Smooth muscle cell (in vitro differentiated cells): ENCODE results near the gene MAML2. TPM values are rescaled to one million over a fixed set of nuclear protein-coding genes. Genes with fewer than 3 reads are reported as not detected.

Source experiments
- DNase-seq: peaks from one replicate; lab custom pipeline; 2025; ENCODE audit not compliant: unreplicated experiment; lab: John Stamatoyannopoulos, UW
- H2AFZ ChIP-seq: fragments of 200-600 bp; sonication (generic); 2 replicates; pipeline ENCODE4 v1.6.0; 2016; ENCODE audit warnings: antibody characterized with exemption, low read depth, mild to moderate bottlenecking
- H3F3A ChIP-seq: fragments of 200-600 bp; sonication (generic); 2 replicates; pipeline ENCODE4 v1.6.0; 2017; ENCODE audit warnings: antibody characterized with exemption, low read depth
- H3K27ac ChIP-seq: fragments of 200-600 bp; sonication (generic); 2 replicates; pipeline ENCODE4 v1.5.1; 2016; ENCODE audit warnings: low read depth, mild to moderate bottlenecking
- H3K27me3 ChIP-seq: fragments of 200-600 bp; sonication (generic); 2 replicates; pipeline ENCODE4 v1.6.1; 2016; ENCODE audit warnings: low read depth, mild to moderate bottlenecking
- H3K36me3 ChIP-seq: fragments of 200-600 bp; sonication (generic); 2 replicates; pipeline ENCODE4 v1.5.1; 2016; ENCODE audit warnings: low read depth
- H3K4me1 ChIP-seq: fragments of 200-600 bp; sonication (generic); 2 replicates; pipeline ENCODE4 v1.5.1; 2016; ENCODE audit warnings: low read depth
- H3K4me2 ChIP-seq: fragments of 200-600 bp; sonication (generic); 2 replicates; pipeline ENCODE4 v1.6.0; 2016; ENCODE audit warnings: mild to moderate bottlenecking
- H3K4me3 ChIP-seq: fragments of 200-600 bp; sonication (generic); 2 replicates; pipeline ENCODE4 v1.5.1; 2016; ENCODE audit warnings: mild to moderate bottlenecking
- H3K79me2 ChIP-seq: fragments of 200-600 bp; sonication (generic); 2 replicates; pipeline ENCODE4 v1.6.0; 2016; ENCODE audit warnings: low read depth, mild to moderate bottlenecking
- H3K9ac ChIP-seq: fragments of 200-600 bp; sonication (generic); 2 replicates; pipeline ENCODE4 v1.6.0; 2016; ENCODE audit warnings: low read depth
- H3K9me3 ChIP-seq: fragments of 200-600 bp; sonication (generic); replicated peaks from 2 replicates; pipeline ENCODE4 v1.5.1; 2016; ENCODE audit warnings: low read depth
- H4K20me1 ChIP-seq: fragments of 200-600 bp; sonication (generic); 2 replicates; pipeline ENCODE4 v1.6.0; 2016; ENCODE audit warnings: low read depth
- WGBS: methylation state at CpG from one replicate; pipeline ENCODE4 v1.1.7; 2016; ENCODE audit warnings: low lambda C conversion rate; 5-methylcytosine and 5-hydroxymethylcytosine counted together
- polyA plus RNA-seq: library from polyadenylated mRNA; unstranded; fragments of >200 nt; fragmentation: Nextera tagmentation; extraction: Ambion mirVana; gene quantifications from 2 replicates; pipeline ENCODE4 v1.2.1, GENCODE V29; 2016
- total RNA-seq: library from RNA; depleted of rRNA; stranded (reverse); fragments of >200 nt; gene quantifications from 2 replicates; pipeline ENCODE4 v1.2.3, GENCODE V29; 2014
- TF ChIP-seq, protein P1 (sequence below): fragments of 200-600 bp; sonication (generic); IDR thresholded peaks from 2 replicates; pipeline ENCODE4 v1.5.1; 2017; ENCODE audit warnings: borderline replicate concordance, mild to moderate bottlenecking, antibody characterized with exemption; ENCODE audit not compliant: insufficient read depth, poor library complexity, severe bottlenecking

MAML2 gene
- total and polyA plus RNA-seq, 2 experiments from 2014 or later: 8.7 to 52.4 TPM

- TF ChIP-seq, protein P1, sequence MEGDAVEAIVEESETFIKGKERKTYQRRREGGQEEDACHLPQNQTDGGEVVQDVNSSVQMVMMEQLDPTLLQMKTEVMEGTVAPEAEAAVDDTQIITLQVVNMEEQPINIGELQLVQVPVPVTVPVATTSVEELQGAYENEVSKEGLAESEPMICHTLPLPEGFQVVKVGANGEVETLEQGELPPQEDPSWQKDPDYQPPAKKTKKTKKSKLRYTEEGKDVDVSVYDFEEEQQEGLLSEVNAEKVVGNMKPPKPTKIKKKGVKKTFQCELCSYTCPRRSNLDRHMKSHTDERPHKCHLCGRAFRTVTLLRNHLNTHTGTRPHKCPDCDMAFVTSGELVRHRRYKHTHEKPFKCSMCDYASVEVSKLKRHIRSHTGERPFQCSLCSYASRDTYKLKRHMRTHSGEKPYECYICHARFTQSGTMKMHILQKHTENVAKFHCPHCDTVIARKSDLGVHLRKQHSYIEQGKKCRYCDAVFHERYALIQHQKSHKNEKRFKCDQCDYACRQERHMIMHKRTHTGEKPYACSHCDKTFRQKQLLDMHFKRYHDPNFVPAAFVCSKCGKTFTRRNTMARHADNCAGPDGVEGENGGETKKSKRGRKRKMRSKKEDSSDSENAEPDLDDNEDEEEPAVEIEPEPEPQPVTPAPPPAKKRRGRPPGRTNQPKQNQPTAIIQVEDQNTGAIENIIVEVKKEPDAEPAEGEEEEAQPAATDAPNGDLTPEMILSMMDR: peak; percentile 26
- Histone ChIP-seq H2AFZ (no peak overlapping the region), H3K27ac (peak overlapping the region; percentile 90), H3K4me3 (peak overlapping the region; percentile 97), H3F3A (peaks cover 28% of the 10 kb centered on the region), H3K4me2 (peak overlapping the region; percentile 91), H4K20me1 (peaks cover 11% of the 10 kb centered on the region), H3K27me3 (no peaks in the 10 kb centered on the region), H3K4me1 (peaks cover 47% of the 10 kb centered on the region), H3K9me3 (no peaks in the 10 kb centered on the region), H3K36me3 (no peaks in the 10 kb centered on the region), H3K9ac (peak overlapping the region; percentile 90), H3K79me2 (peaks cover 66% of the 10 kb centered on the region)
- 37% methylated on average over 22 of the region's 26 CpGs for WGBS
- DNase-seq: no peak
These were observed 1.6 kb downstream of the MAML2 start for GRCh38 chr11:96341211-96342013.

DNA sequence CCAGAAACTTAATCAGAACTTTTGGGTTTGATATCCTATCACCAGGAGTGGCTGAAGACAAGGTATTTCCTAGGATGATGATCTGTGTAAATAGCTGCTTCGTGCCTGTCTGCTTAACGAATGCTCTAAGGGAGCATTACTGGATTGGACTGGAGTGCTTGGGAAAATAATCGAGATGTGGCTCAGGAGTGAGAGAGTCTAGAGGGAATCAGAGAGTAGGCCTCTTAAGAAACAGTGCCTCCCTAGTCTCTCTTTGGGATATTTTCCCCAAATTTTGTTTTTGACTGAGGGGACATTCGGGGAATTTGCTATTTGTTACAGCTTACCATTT is 2.5 kb downstream of the MAML2 start:
- H4K20me1 ChIP-seq: peaks cover 11% of the 10 kb centered on the region
- 66% methylated on average over 4 of the region's 4 CpGs for WGBS
- H3K79me2 ChIP-seq: peaks cover 75% of the 10 kb centered on the region
- TF ChIP-seq, protein P1: no peak
- H3K27ac ChIP-seq: peak overlapping the region; percentile 90
- no peaks in the 10 kb centered on the region for H3K36me3 ChIP-seq
- no peaks in the 10 kb centered on the region for H3K9me3 ChIP-seq
- H3K4me2 ChIP-seq: peak overlapping the region; percentile 91
- H3F3A ChIP-seq: peaks cover 28% of the 10 kb centered on the region
- H2AFZ ChIP-seq: no peak overlapping the region
- H3K9ac ChIP-seq: peak overlapping the region; percentile 90
- no peak for DNase-seq
- peaks cover 54% of the 10 kb centered on the region for H3K4me1 ChIP-seq
- H3K27me3 ChIP-seq: no peaks in the 10 kb centered on the region
- peak overlapping the region; percentile 97 for H3K4me3 ChIP-seq

GRCh38 chr11:96339706-96340554 is 3.1 kb downstream of the MAML2 start:
- no peak for DNase-seq

More at GRCh38 chr11:96339706-96340554, 3.1 kb downstream of the MAML2 start:
- no peaks in the 10 kb centered on the region for H3K27me3 ChIP-seq
- no peaks in the 10 kb centered on the region for H3K9me3 ChIP-seq
- peak overlapping the region; percentile 97 for H3K4me3 ChIP-seq
- H3K9ac ChIP-seq: peak overlapping the region; percentile 90
- peaks cover 81% of the 10 kb centered on the region for H3K79me2 ChIP-seq
- peaks cover 54% of the 10 kb centered on the region for H3K4me1 ChIP-seq
- TF ChIP-seq, protein P1: no peak
- peaks cover 28% of the 10 kb centered on the region for H3F3A ChIP-seq
- peak overlapping the region; percentile 91 for H3K4me2 ChIP-seq
- H4K20me1 ChIP-seq: peaks cover 11% of the 10 kb centered on the region
- WGBS: 61% methylated on average over 7 of the region's 7 CpGs
- no peak overlapping the region for H2AFZ ChIP-seq
- no peaks in the 10 kb centered on the region for H3K36me3 ChIP-seq
- H3K27ac ChIP-seq: peak overlapping the region; percentile 90
